ENCODE measurements around the gene NELL2.
"Not testable (repeated sequence)": the region's sequence is repeated elsewhere in the genome, so short reads cannot be mapped to it uniquely, and the experiment has no call there.

Gene NELL2

DNA sequence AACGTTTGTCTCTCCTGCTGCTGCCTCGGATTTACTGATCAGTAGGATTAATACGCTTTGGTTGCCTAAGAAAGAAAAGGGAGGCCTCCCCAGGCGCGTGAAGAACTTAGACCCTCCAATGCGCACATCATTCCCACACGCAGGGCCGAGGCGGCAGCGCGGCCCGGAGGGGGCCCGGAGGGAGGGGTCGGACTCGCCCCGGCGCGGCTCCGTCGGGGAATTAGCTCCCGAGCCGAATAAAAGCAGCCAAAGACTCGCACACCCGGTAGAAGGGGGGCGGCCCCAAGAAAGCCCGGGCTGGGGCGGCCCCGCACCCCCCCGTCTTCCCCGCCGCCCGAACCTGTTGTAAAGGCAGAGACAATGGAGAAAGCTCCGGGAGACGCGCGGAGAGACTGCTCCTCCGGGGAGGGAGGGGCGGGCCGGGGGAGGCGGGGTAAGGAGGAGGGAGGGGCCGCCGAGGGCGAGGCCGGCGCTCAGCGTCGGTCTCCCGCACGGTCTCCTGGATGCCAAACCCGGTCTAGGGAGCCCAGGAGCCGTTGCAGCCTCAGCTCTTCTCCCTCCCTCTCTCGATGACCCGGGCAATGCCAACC, at the start of gene NELL2:
TSS of gene NELL2 (minus strand) at position 362 of the 590 bp plus-strand sequence. CDS start 446 bp downstream, outside the sequence.
- peak; percentile 63 for DNase-seq (ENCODE audit: low read depth, low spot score)

DNA sequence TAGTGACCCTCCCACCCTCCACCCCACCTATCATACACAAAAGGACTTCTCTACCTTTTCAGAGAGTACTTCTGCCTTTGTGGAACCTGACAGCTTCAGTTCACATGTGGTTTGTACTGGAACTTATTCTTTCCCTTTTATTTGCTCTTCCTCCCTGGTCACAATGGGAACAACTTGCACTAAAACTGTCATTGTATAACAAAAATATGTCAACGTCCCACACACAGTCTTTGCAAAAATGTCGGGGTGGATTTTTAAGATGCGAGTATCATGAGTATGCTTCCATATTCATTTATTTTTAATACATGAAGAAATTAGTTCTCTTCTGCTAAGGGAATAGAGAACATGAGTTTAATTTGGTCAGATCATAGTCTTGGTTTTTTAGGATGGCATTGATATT, 45.6 kb upstream of the NELL2 start:
- DNase-seq (ENCODE audit: low read depth, low spot score): no peak

GRCh38 chr12:44917141-44917540, 41.0 kb upstream of the NELL2 start:
- no peak for DNase-seq (ENCODE audit: low read depth, low spot score)

- no peak for DNase-seq (ENCODE audit: low read depth, low spot score)
These were observed 39.8 kb upstream of the NELL2 start for GRCh38 chr12:44915958-44916357.

GRCh38 chr12:44904321-44904720, 28.2 kb upstream of the NELL2 start:
- no peak for DNase-seq (ENCODE audit: low read depth, low spot score)

DNA sequence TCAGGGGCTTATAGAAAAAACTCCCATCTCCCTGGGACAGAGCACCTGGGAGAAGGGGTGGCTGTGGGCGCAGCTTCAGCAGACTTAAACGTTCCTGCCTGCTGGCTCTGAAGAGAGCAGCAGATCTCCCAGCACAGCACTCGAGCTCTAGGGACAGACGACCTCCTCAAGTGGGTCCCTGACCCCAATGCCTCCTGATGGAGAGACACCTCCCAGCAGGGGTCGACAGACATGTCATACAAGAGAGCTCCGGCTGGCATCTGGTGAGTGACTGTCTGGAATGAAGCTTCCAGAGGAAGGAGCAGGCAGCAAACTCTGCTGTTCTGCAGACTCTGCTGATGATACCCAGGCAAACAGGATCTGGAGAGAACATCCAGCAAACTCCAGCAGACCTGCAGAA, 22.0 kb upstream of the NELL2 start:
- not testable (repeated sequence) for DNase-seq (ENCODE audit: low read depth, low spot score)

DNA sequence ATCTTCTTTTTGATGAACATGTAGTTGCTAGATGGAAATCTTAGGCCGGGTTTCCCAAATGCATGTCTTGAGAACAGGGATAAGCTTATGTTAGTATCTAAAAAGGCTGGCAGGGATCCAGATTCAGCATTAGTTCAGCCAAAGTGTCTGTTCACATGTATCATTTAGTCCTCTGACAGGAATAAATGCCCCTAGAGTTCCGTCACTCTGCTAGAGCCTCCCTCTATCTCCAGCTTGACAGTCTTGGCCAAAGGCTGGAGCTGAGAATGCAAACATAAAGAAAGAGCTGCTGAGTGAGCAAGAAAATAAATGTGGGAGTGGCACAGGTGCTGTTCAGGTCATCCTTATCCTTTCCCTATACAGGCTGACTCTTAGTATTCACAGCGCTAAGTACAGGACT, 13.8 kb upstream of the NELL2 start:
- no peak for DNase-seq (ENCODE audit: low read depth, low spot score)

- no peak for DNase-seq (ENCODE audit: low read depth, low spot score)
These were observed 13.0 kb upstream of the NELL2 start for GRCh38 chr12:44889162-44889561.

- no peak for DNase-seq (ENCODE audit: low read depth, low spot score)
These were observed 9.8 kb upstream of the NELL2 start for GRCh38 chr12:44885902-44886301.

GRCh38 chr12:44881197-44881596, 5.1 kb upstream of the NELL2 start:
- no peak for DNase-seq (ENCODE audit: low read depth, low spot score)

- DNase-seq (ENCODE audit: low read depth, low spot score): peak; percentile 79
These were observed 662 bp upstream of the NELL2 start for GRCh38 chr12:44876544-44877410.

- peak; percentile 52 for DNase-seq (ENCODE audit: low read depth, low spot score)
These were observed 630 bp downstream of the NELL2 start for GRCh38 chr12:44875417-44875953.

- peak; percentile 17 for DNase-seq (ENCODE audit: low read depth, low spot score)
These were observed 1.1 kb downstream of the NELL2 start for GRCh38 chr12:44874981-44875416.

DNA sequence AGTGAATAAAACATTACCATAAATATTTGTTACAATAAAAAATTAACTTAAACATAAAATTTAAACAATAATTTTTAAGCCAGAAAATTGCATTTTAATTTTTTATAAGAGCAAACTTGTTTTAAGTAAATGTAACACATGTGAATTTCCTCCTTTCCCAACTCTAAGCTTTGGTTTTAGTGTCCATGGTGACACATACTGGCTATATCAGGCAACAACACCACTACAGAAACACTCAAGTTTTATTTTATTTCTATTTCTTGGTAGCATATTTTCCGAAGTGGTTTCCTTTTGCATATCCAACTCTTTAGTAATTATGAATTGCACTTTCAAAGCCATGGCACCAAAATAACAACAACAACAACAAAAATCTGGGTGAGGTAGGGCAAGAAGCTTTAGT, 2.2 kb downstream of the NELL2 start:
- no peak for DNase-seq (ENCODE audit: low read depth, low spot score)

DNA sequence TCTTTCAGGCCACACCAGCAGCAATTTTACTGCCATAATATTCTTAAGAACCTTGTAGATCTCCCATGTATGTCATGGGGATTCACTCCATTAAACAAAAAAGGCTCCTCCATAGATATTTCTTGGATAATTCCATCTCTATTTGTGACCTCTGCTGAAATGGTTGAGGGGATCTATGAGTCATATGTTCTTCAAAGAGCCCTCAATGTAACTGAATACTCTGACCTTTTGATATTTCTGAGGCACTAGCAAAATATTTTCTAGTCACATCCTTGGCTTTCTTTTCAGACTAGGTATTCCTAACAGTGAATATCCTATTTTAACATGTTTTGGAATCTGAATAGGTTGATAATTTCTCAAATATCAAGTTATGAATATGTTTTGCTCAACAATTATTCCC, 6.6 kb downstream of the NELL2 start:
- no peak for DNase-seq (ENCODE audit: low read depth, low spot score)

GRCh38 chr12:44863867-44864266, 12.2 kb downstream of the NELL2 start:
- no peak for DNase-seq (ENCODE audit: low read depth, low spot score)

DNA sequence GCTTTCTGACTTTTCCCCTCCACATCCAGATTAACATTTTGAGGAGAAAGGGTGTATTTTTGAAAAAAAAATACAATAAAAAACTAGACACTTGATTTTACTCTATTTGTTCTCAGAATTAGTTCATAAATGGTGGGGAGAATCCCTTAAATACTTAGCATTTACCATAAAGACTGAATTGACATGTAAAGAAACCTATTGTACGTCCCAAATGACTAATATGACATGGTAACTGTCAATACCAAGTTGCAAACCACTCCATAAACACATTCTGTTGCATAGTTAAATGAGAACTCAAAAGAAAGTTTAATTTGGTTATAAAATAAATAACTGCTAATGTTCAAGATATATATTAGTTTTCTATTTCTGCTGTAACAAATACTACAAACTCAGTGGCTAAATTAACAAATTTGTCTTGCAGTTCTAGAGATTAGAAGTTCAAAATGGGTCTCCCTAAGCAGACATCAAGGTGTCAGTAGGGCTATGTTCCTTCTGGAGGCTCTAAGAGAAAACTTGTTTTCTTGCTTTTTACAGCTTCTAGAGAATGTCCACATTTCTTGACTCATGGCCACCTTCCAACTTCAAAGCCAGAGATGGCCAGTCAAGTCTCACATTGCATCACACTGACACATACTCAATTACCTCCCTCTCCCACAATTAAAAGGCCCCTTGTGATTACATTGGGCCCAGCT, 16.0 kb downstream of the NELL2 start:
- no peak for DNase-seq (ENCODE audit: low read depth, low spot score)

DNA sequence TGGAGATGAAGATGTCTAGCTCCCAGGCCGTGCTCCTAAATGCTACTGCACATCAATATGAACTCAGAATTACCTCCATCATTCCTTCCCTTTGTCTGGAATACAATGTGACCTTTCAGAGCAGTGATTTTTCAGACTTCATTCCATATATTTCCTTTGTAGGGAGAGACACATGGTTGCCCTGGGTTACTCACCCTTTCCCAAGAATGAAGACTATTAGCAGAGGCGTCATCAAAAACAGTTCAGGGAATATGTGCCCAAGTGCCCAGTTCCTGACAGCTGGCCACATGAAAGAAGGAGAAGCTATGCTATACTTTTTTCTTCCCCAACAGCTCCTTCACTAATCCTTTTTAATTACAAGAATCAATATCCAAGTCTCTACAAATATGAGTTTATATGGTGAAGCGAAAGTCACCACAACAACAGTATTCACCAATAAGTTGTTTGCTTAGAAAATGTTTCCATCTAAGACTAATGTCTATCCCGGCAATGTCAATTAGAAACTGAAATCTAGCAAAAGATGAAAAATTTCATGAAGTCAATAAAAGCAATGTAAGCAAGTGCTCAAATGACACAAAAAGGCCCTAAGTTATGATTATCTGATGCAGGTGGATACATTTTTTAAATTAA, 17.8 kb downstream of the NELL2 start:
- DNase-seq (ENCODE audit: low read depth, low spot score): no peak

GRCh38 chr12:44852483-44852882, 23.6 kb downstream of the NELL2 start:
- DNase-seq (ENCODE audit: low read depth, low spot score): no peak

- no peak for DNase-seq (ENCODE audit: low read depth, low spot score)
These were observed 24.5 kb downstream of the NELL2 start for GRCh38 chr12:44851586-44851985.

DNA sequence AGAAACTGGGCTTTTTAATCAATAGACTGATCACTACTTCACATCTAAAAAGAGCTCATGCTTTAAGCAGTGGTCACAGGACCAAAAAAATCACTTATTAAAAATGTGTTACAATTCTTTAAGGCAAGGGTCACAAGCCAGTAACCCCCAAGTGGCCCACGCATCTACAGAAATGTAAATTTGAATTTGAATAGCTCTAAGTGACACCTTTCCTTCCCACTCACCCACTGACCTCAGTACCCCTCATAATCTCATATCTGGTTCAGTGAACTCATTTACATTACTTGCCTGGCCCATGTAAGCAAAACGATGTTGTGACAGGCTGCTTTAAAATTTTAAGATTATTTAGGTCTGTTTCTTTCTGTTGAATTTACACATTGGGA, 27.4 kb downstream of the NELL2 start:
- DNase-seq (ENCODE audit: low read depth, low spot score): no peak

Measured in ELF-1 (cell line).